ENCODE measurements around the gene MDK.

GRCh38 chr11:46383404-46383758 lies 1.9 kb downstream of the MDK start:
- TF ChIP-seq, protein P1, sequence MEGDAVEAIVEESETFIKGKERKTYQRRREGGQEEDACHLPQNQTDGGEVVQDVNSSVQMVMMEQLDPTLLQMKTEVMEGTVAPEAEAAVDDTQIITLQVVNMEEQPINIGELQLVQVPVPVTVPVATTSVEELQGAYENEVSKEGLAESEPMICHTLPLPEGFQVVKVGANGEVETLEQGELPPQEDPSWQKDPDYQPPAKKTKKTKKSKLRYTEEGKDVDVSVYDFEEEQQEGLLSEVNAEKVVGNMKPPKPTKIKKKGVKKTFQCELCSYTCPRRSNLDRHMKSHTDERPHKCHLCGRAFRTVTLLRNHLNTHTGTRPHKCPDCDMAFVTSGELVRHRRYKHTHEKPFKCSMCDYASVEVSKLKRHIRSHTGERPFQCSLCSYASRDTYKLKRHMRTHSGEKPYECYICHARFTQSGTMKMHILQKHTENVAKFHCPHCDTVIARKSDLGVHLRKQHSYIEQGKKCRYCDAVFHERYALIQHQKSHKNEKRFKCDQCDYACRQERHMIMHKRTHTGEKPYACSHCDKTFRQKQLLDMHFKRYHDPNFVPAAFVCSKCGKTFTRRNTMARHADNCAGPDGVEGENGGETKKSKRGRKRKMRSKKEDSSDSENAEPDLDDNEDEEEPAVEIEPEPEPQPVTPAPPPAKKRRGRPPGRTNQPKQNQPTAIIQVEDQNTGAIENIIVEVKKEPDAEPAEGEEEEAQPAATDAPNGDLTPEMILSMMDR (IDR thresholded peaks at IDR 0.05): no peak
- TF ChIP-seq POLR2A (IDR thresholded peaks at IDR 0.05): no peak

All from right lobe of liver (tissue), 4 donors.